Stimulated activated CD4-positive, alpha-beta T cell treated with anti-CD3 and anti-CD28 coated beads, Interleukin-12 subunit alpha, Interleukin-12 subunit beta, amount 100 ng/mL, for 4 hours (primary cell): Measurements from ENCODE around the gene GNAQ.
"Not testable (repeated sequence)": the region's sequence is repeated elsewhere in the genome, so short reads cannot be mapped to it uniquely, and the experiment has no call there.

Experiments
- DNase-seq: peaks from one replicate; pipeline ENCODE4 v3.0.0-alpha.2; 2020

Gene GNAQ

DNA sequence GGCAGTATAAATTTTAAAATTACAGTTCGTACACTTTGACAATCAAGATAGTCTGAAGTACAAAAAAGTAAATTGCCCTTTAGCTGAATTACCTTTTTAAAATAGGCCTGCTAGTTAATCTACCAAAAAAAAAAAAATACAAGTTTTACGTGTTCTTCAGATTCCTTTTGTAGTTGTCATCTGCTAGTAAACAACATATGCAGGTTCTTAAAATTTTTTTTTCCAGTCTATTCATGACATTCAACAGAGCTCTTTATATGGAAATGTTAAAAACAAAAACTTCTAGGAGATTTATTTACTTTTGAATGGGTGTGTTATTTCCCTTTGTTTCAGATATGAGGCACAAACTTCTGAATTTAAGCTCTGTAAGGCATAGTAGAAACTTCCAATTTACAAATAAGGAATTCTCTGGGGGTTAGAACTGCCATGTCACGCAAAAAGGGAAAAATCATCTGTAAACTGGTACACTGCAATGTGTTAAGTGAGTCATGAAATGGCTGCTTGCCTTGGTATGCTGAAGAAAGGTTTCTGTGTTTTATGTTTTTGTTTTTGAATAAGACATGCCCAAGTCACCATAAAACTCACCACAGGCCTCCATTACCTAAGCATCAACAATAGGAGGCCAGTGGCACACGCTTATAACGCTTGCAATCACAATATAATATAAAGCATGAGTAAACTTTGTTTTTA is 313.9 kb downstream of the GNAQ start:
- DNase-seq = not testable (repeated sequence)

DNA sequence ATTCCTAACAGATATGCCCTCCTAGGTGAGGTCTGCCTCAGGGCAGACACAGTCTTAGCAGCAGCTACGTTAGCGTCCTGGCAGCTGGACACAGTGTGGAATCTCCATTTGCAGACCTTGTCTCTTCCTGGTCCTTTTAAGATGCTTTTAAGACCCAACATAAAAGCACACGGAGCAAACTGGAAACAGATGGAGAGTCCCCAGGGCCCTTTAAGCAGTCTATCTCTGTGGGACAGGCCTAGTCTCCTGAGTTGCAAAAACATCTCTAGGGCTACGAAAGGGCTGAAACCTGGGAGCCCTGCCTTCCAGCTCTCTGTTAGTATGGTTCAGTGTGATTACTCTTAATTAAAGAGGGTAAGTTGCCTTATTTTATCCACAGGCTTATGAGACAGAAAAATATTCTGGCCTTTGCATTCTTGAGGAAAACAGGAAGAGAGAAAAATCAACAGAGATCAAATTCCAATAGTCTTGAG is 317.5 kb downstream of the GNAQ start:
- DNase-seq = no peak

DNA sequence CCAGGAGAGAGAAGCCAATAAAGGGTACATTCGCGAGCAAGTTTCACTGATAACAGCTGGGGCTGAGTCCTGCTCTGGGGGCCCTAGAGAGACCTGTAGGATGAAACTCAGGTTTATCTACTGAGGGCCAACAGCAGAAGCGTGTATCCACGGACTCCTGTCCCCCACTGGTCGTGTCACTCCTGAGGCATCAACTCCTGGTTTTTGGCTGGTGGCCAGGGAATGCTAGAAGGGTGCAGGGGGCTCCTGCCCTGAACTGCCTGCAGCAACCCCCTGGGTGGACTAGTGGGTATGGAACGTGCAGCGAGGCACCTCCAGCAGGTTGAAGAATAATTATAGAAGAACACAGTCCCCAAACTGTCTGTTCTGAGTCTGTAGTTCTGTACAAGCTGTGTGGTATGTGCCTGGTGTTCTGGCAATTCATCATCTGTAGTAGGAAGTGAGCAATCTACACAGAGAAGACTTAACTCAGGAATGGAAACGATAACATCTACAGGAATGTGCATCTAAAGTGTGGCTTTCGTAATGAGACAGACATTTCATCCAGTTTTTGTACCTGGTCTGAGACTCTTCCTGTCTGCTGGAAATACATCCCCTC is 319.0 kb downstream of the GNAQ start:
- DNase-seq = no peak

DNA sequence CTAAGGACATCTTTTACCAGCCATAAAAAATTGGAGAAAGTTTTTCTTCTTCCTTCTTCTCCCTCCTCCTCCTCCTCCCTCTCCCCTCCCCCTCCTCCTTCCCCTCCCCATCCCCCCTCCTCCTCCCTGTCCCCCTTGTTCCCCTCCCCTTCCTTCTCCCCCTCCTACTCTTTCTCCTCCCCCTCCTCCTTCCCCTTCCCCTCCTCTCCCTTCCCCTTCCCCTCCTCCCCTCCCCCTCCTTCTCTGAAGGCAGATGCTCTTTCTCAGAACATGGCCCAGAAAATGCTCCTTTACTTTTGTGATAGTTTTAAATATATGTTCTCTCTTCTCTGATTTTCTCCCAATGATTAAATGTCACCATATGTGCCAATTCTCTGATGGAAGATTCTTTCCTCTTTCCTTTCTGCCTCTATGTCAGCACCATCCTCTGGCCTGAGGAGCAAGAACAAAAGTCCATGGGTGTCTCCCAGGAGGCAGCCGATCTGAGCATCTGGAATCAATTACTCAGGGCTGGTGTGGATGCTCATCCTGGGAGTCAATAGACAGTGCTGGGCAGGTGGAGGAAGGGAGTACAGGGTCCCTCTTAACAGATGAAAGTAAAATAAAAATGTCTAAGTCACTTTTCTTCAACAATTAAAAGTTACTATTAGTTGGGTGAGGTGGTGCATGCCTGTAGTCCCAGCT is 320.5 kb downstream of the GNAQ start:
- DNase-seq = no peak

DNA sequence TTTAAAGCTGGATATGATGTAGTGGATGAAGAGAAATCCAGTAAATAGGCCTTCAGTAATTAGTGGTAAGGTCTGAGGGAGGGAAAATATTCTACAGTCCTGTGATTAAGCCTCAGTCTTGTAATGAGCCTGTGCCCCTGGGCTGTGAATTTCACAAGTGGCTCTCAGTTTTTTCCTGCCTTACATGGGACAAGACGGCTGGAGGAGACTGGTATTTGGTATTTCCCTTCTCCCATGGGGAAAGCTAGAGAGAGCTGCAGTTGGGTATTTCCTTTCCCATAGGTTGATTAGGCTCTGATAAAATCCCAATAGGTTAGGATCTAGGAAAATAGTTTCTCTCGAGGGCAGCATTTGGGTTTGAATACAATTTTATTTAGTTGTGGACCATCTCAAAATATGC is 321.3 kb downstream of the GNAQ start:
- DNase-seq = no peak

DNA sequence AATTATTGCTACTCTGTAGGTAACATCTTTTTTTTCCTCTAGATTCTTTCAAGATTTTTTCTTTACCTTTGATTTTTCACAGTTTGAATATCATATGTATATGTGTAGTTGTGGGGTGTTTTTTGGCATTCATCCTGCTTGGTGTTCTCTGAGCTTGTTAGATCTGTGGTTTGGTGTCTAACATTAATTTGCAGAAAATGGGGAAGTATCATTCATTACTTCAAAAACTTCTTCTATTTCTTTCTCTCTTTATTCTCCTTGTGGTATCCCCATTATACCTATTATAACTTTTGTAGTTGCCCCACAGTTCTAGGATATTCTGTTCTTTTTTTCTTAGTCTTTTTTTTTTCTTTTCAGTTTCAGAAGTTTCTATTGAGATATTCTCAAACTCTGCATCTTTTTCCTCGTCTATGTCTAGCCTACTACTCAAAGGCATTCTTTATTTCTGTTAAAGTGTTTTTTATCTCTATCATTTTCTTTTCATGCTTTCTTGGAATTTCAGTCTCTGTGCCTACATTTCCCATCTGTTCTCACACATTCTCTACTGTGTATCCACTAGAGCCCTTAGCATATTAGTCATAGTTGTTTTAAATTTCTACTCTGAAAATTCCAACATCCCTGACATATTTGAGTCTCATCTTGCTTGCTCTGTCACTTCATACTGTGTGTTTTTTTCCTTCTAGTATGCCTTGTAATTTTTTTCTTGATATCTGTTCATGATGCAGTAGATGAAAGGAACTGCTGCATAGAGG is 323.4 kb downstream of the GNAQ start:
- no peak for DNase-seq

DNA sequence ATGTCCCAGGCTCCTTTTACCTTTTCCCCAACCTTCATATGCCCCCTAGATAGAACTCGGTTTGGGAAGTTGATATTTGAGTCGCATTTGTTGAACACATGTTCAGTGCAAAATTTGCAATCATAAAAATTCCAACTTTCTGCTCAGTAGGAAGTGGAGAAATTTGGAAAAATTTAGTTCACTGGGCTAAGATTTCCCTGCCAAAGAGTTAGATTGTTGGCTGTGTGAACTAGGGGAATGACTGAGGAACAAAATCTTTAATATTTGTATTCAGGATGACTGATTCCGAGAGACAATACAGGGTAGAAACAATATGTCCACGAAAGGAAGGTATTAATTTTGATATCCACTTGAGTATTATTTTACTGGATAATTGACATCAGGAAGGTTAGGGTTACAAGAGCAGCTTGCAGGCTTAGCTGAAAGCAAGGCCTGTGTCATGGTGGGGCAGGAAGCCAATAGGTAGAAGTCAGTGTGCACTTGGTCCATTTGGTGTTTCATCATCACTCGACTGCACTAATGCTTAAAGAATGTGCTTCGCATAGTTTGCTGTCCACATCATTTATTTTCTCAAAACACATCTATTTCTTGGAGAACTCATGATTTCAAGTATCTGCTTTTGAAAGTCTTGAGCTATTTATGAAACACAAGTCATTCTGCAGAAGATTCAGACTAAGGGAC is 324.1 kb downstream of the GNAQ start:
- DNase-seq = no peak

DNA sequence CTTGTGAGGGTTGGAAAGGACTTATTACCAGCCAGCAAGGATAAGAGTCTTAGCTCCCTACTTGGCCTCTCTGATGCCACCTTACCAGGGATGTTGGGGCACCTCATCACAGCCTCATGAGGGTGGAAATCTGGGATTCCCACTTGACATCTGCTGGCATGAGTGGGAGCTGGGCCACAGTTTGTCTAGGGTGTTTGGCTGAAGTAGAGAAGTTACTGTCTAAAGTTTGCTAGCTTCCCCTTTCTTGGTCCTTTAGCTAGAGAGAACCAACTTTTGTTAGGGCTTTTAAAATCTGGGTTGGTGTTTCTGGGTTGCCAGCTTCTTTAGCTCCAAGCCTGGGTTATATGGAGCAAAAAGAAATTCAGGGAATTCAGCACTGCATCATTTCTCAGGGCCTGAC is 326.0 kb downstream of the GNAQ start:
- no peak for DNase-seq

DNA sequence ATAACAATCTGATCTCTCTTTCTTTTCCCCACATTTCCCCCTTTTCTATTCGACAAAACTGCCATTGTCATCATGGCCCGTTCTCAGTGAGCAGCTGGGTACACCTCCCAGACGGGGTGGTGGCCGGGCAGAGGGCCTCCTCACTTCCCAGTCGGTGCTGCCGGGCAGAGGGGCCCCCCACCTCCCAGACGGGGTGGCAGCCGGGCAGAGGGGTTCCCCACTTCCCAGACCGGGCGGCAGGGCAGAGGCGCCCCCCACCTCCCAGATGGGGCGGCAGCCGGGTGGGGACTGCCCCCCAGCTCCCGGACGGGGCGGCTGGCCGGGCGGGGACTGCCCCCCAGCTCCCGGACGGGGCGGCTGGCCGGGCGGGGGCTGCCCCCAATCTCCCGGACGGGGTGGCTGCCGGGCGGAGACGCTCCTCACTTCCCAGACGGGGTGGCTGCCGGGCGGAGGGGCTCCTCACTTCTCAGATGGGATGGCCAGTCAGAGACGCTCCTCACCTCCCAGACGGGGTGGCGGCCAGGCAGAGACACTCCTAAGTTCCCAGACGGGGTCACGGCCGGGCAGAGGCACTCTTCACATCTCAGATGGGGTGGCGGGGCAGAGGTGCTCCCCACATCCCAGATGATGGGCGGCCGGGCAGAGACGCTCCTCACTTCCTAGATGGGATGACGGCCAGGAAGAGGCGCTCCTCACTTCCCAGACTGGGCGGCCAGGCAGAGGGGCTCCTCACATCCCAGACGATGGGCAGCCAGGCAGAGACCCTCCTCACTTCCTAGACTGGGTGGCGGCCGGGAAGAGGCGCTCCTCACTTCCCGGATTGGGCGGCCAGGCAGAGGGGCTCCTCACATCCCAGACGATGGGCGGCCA is 328.9 kb downstream of the GNAQ start:
- DNase-seq = not testable (repeated sequence)

DNA sequence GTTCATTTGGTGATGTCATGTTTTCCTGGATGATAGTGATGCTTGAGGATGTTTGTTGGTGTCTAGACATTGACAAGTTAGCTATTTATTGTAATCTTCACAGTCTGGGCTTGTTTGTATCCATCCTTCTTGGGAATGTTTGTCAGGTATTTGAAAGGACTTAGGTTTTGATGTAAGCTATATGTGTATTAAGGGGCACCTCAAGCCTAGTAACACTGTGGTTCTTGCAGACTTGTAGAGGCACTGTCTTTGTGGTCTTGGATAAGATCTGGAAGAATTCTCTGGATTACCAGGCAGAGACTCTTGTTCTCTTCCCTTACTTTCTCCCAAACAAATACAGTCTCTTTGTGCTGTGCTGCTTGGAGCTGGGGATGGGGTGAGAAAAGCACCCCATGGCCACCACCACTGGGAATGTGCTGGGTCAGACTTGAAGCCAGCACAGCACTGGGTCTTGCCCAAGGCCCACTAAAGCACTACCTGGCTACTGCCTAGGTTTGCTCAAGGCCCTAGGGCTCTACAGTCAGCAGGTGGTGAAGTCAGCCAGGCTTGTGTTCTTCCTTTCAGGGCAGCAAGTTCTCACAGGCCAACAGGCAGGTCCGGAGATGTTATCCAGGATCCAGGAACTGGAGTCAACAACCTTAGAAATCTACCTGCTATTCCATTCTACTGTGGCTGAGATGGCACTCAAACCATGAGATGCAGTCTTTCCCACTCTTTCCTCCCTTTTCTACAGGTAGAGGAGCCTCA is 334.2 kb downstream of the GNAQ start:
- DNase-seq = no peak

DNA sequence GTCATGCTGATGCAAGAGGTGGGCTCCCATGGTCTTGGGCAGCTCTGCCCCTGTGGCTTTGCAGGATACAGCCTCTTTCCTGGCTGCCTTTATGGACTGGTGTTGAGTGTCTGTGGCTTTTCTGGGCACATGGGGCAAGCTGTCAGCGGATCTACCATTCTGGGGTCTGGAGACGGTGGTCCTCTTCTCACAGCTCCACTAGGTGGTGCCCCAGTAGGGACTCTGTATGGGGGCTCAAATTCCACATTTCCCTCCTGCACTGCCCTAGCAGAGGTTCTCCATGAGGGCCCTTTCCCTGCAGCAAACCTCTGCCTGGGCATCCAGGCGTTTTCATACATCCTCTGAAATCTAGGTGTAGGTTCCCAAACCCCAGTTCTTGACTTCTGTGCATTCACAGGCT is 340.9 kb downstream of the GNAQ start:
- not testable (repeated sequence) for DNase-seq

DNA sequence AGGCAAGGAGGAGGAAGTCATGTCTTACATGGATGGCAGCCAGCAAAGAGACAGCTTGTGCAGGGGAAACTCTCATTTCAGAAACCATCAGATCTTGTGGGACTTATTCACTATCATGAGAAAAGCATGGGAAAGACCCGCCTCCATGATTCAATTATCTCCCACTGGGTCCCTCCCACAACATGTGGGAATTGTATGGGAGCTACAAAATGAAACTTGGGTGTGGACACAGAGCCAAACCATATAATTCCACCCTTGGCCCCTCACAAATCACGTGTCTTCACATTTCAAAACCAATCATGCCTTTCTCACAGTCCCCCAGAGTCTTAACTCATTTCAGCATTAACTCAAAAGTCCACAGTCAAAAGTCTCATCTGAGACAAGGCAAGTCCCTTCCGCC is 341.5 kb downstream of the GNAQ start:
- not testable (repeated sequence) for DNase-seq

DNA sequence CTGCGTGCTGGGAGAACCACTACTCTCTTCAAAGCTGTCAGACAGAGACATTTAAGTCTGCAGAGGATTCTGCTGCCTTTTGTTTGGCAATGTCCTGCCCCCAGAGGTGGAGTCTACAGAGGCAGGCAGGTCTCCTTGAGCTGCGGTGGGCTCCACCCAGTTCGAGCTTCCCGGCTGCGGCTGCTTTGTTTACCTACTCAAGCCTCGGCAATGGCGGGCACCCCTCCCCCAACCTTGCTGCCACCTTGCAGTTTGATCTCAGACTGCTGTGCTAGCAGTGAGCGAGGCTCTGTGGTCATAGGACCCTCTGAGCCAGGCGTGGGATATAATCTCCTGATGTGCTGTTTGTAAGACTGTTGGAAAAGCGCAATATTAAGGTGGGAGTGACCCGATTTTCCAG is 343.9 kb downstream of the GNAQ start:
- DNase-seq = not testable (repeated sequence)

DNA sequence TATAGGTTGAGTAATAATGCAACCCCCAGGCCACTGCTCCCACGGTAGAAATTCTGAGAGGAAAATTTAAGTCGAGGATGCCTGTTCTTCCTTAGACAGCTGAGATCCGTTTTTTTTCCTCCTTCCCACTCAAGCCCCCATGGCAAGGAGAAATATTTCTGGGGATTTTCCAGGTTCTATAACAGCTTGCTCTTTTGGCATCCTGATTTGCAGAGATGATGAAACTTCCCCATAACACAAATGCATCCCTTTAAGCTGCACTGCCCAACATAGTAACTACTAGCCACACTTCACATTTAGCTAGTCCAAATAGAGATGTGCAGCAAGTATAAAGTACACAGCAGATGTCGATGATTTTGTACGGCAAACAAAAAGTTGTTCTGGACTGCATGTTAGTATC is 351.0 kb downstream of the GNAQ start:
- DNase-seq = no peak

DNA sequence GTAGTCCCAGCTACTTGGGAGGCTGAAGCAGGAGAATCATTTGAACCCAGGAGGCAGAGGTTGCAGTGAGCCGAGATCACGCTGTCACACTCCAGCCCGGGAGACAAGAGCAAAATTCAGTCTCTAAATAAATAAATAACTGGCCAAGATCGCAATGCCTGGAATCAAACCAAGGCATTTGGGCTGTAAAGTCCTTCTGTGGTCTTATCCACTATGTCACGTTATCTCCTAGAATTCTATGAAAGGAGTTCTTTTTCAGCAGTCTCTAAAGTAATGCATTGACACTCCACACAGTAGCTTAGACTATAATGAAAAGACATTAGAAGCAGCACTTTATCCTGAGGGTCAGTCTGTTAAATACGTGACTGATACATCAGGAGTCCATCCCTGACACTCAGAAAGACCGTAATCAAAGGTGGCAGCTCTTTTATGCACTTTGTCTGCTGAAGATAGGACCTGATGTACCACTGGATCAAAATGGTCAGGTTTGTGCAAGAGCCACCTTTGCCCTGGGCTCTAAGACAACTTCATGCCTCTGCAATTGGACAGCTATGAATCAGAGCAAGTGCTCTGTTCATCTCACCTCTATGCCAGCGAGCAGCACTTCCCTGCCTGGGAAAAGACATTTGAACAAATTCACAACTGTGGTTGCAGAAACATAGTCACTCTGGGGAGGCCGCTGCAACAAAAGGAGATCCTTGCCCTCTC is 351.8 kb downstream of the GNAQ start:
- DNase-seq = no peak

DNA sequence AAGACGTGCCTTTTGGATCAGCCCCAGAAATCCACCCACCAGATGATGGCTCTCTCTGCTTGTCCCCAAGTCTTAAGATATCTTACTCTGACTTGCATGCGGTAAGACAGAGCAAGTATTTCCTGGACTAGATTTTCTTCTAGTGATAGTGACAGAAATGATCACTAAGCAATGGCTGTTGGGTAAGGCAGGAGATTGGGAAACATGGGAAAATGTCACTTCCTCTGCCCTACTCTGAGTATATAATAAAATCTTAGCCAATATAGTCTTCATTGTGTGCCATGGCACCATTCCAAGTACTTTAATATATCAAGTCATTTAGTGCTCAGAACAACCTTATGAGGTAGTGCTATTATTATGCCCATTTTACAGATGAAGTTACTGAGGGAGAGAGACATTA is 352.5 kb downstream of the GNAQ start:
- DNase-seq = no peak

DNA sequence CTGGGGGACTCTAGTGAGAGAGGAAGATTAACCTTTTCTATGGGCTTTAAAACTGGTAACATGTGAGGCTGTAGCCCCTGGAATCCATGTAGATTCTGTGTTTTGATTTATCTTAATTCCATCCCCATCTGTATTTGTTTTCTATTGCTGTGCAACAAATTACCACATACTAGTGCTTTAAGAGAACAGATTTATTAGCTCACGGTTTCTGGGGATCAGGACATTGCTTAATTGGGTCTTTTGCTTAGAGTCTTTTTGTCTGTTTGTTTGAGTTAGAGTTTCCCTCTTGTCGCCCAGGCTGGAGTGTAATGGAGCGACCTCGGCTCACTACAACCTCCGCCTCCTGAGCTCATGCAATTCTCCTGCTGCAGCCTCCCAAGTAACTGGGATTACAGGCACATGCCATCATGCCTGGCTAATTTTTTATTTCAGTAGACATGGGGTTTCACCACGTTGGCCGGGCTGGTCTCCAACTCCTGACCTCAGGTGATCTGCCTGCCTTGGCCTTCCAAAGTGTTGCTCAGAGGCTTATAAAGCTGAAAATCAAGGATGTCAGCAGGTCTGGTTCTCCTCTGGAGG is 353.6 kb downstream of the GNAQ start:
- DNase-seq = no peak

DNA sequence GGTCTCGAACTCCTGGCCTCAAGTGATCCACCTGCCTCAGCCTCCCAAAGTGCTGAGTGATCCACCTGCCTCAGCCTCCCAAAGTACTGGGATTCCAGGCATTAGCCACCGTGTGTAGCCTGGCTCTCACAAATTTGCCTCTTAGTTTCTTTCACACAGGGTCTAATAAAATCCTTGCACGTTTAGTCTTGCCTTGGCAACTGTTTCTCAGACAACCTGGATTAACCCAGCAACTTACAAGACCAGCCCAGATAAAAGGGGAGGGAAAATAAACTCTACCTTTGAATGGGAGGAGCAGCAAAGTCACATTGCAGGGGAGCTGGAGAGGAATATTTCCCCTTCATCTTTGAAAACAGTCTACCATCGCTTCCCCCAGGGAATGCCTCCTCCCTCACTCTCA is 354.2 kb downstream of the GNAQ start:
- no peak for DNase-seq

DNA sequence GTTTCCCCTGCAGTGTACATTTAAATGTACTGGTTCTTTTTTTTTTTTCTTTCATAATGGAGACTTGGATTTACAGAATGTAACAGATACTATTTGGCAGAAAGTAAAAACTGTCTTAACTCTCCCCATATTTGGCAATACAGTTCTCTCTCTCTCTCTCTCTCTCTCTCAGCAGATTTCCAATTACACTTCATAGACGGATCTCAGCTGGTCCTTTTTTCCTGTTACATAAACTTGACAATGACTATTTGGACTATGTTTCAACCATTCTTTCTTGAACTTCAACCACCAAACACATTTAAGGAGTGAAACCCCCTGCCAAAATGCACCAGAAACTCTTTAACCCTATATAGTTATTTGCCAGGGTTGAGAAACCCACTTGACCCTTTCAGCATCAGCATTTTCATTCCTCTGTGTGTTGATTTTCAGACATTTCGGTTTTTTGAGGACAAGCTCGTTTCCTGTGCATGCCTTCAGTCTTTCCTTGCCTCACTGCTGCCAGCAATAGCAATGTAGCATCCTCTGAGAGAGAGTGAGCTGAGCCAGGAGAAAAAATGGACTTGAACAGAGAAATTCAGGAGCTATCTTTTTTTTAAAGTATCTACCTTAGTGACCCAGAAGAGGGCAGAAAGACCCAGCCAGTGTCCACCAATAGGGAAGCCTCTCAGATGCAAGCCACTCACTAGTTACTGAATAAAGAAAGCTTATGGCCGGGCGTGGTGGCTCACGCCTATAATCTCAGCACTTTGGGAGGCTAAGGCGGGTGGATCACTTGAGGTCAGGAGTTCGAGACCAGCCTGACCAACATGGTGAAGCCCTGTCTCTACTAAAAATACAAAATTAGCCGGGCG is 357.4 kb downstream of the GNAQ start:
- DNase-seq = no peak
